GM12875 (cell line): ENCODE results near the gene MARCHF10.

Experiments
- H3K4me3 ChIP-seq: one replicate; pipeline ENCODE4 v1.5.1; 2011; ENCODE audit warnings: low read depth, low read length, control low read depth
- TF ChIP-seq, protein P1 (sequence below): IDR thresholded peaks from 2 replicates; pipeline ENCODE4 v1.5.1; 2011; ENCODE audit warnings: low read depth, mild to moderate bottlenecking, control low read depth, inconsistent platforms, low read length, moderate library complexity, borderline replicate concordance; ENCODE audit not compliant: insufficient read depth

The MARCHF10 gene

GRCh38 chr17:62724398-62725146 is 83.5 kb downstream of the MARCHF10 start:
- TF ChIP-seq, protein P1, sequence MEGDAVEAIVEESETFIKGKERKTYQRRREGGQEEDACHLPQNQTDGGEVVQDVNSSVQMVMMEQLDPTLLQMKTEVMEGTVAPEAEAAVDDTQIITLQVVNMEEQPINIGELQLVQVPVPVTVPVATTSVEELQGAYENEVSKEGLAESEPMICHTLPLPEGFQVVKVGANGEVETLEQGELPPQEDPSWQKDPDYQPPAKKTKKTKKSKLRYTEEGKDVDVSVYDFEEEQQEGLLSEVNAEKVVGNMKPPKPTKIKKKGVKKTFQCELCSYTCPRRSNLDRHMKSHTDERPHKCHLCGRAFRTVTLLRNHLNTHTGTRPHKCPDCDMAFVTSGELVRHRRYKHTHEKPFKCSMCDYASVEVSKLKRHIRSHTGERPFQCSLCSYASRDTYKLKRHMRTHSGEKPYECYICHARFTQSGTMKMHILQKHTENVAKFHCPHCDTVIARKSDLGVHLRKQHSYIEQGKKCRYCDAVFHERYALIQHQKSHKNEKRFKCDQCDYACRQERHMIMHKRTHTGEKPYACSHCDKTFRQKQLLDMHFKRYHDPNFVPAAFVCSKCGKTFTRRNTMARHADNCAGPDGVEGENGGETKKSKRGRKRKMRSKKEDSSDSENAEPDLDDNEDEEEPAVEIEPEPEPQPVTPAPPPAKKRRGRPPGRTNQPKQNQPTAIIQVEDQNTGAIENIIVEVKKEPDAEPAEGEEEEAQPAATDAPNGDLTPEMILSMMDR = 0 out of 2 replicates have a peak, but pooled peaks have one; percentile 7

GRCh38 chr17:62723842-62724241 is 84.3 kb downstream of the MARCHF10 start:
- TF ChIP-seq, protein P1 = no peak
- H3K4me3 ChIP-seq = no peak overlapping the region

More at GRCh38 chr17:62724398-62725146, 83.5 kb downstream of the MARCHF10 start:
- no peak overlapping the region for H3K4me3 ChIP-seq

- TF ChIP-seq, protein P1 = no peak
- H3K4me3 ChIP-seq = no peak overlapping the region
Observed at GRCh38 chr17:62722625-62723024, 85.5 kb downstream of the MARCHF10 start.

GRCh38 chr17:62720126-62720850 is 87.8 kb downstream of the MARCHF10 start:
- TF ChIP-seq, protein P1 = 0 out of 2 replicates have a peak, but pooled peaks have one; percentile 26
- no peak overlapping the region for H3K4me3 ChIP-seq

DNA sequence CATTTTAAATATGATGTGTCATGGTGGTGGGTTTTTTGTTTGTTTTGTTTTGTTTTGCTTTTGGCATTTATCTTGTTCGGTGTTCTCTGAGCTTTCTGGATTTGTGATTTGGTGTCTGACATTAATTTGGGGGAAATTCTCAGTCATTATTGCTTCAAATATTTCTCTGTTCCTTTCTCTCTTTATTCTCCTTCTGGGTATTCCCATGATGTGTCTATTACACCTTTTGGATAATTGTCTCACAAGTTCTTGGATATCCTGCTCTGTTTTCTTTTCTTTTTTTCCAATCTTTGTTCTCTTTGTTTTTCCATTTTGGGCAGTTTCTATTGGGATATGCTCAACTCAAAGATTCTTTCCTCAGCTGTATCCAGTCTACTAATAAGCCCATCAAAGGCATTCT is 88.5 kb downstream of the MARCHF10 start:
- TF ChIP-seq, protein P1 = no peak
- no peak overlapping the region for H3K4me3 ChIP-seq

- TF ChIP-seq, protein P1 = no peak
- no peak overlapping the region for H3K4me3 ChIP-seq
Observed at GRCh38 chr17:62718429-62718828, 89.7 kb downstream of the MARCHF10 start.
